Parathyroid adenoma (tissue), 2 donors: ENCODE results near the gene NVL.

Source experiments
- H2AFZ ChIP-seq: fragments of 300-600 bp; sonication (generic); one replicate; pipeline ENCODE4 v1.7.0; 2017; ENCODE audit warnings: antibody characterized with exemption, mild to moderate bottlenecking
- H3K27ac ChIP-seq: fragments of 300-600 bp; sonication (generic); one replicate; pipeline ENCODE4 v1.7.0; 2017
- H3K27me3 ChIP-seq: fragments of 300-600 bp; sonication (generic); one replicate; pipeline ENCODE4 v1.7.0; 2017; ENCODE audit warnings: low read length; ENCODE audit not compliant: control insufficient read depth, insufficient read depth
- H3K36me3 ChIP-seq: fragments of 300-600 bp; sonication (generic); one replicate; pipeline ENCODE4 v1.7.0; 2017; ENCODE audit warnings: low read length; ENCODE audit not compliant: control insufficient read depth, insufficient read depth
- H3K4me1 ChIP-seq: fragments of 300-600 bp; sonication (generic); one replicate; pipeline ENCODE4 v1.7.0; 2017; ENCODE audit warnings: control low read depth
- H3K4me2 ChIP-seq: fragments of 300-600 bp; sonication (generic); one replicate; pipeline ENCODE4 v1.7.0; 2017; ENCODE audit warnings: low read length
- H3K4me3 ChIP-seq: fragments of 300-600 bp; sonication (generic); one replicate; pipeline ENCODE4 v1.7.0; 2017; ENCODE audit warnings: low read depth, low read length
- H3K79me2 ChIP-seq: fragments of 300-600 bp; sonication (generic); one replicate; pipeline ENCODE4 v1.7.0; 2017; ENCODE audit warnings: control low read depth
- H3K9ac ChIP-seq: fragments of 300-600 bp; sonication (generic); one replicate; pipeline ENCODE4 v1.7.0; 2017; ENCODE audit warnings: mild to moderate bottlenecking
- H3K9me3 ChIP-seq: fragments of 300-600 bp; sonication (generic); one replicate; pipeline ENCODE4 v1.7.0; 2017; ENCODE audit warnings: low read length; ENCODE audit not compliant: control insufficient read depth
- CTCF ChIP-seq: fragments of 300-600 bp; sonication (generic); IDR thresholded peaks from one replicate; pipeline ENCODE4 v1.7.0; 2017; ENCODE audit warnings: antibody characterized with exemption, mild to moderate bottlenecking
- donor health status: primary hyperparathyroidism.

NVL gene

GRCh38 chr1:224196813-224197600, 133.0 kb downstream of the NVL start:
- no peak for TF ChIP-seq CTCF
- Histone ChIP-seq H3K4me1 (no peaks in the 10 kb centered on the region), H3K9me3 (no peaks in the 10 kb centered on the region), H3K79me2 (no peaks in the 10 kb centered on the region), H2AFZ (no peak overlapping the region), H3K36me3 (no peaks in the 10 kb centered on the region), H3K27ac (no peak overlapping the region), H3K27me3 (no peaks in the 10 kb centered on the region), H3K4me2 (no peak overlapping the region), H3K9ac (no peak overlapping the region), H3K4me3 (no peak overlapping the region)

GRCh38 chr1:224193319-224193966, 136.5 kb downstream of the NVL start:
- no peaks in the 10 kb centered on the region for H3K27me3 ChIP-seq
- no peaks in the 10 kb centered on the region for H3K9me3 ChIP-seq
- H3K27ac ChIP-seq = no peak overlapping the region
- TF ChIP-seq CTCF = no peak
- H3K4me3 ChIP-seq = no peak overlapping the region
- H3K4me2 ChIP-seq = no peak overlapping the region
- H3K9ac ChIP-seq = no peak overlapping the region
- H3K79me2 ChIP-seq = no peaks in the 10 kb centered on the region
- no peaks in the 10 kb centered on the region for H3K4me1 ChIP-seq
- H2AFZ ChIP-seq = no peak overlapping the region
- no peaks in the 10 kb centered on the region for H3K36me3 ChIP-seq

- no peaks in the 10 kb centered on the region for H3K36me3 ChIP-seq
Measured at GRCh38 chr1:224192082-224192788, 137.7 kb downstream of the NVL start.

GRCh38 chr1:224189561-224189960, 140.4 kb downstream of the NVL start:
- TF ChIP-seq CTCF = no peak
- Histone ChIP-seq H3K9me3 (no peaks in the 10 kb centered on the region), H3K4me3 (no peak overlapping the region), H3K9ac (no peak overlapping the region), H3K79me2 (peaks cover 9% of the 10 kb centered on the region), H3K36me3 (no peaks in the 10 kb centered on the region), H3K4me2 (no peak overlapping the region), H3K27me3 (no peaks in the 10 kb centered on the region), H2AFZ (no peak overlapping the region), H3K4me1 (no peaks in the 10 kb centered on the region), H3K27ac (no peak overlapping the region)

More at GRCh38 chr1:224192082-224192788, 137.7 kb downstream of the NVL start:
- H3K27me3 ChIP-seq = no peaks in the 10 kb centered on the region
- H3K4me3 ChIP-seq = no peak overlapping the region
- H3K4me2 ChIP-seq = no peak overlapping the region
- H2AFZ ChIP-seq = no peak overlapping the region
- H3K79me2 ChIP-seq = no peaks in the 10 kb centered on the region
- H3K9ac ChIP-seq = no peak overlapping the region
- no peaks in the 10 kb centered on the region for H3K4me1 ChIP-seq
- H3K27ac ChIP-seq = no peak overlapping the region
- no peak for TF ChIP-seq CTCF
- no peaks in the 10 kb centered on the region for H3K9me3 ChIP-seq
